Neural cell (in vitro differentiated cells): Measurements from ENCODE around the gene ADORA1.

ENCODE experiments used
- EP300 ChIP-seq: fragments of 450-650 bp; conservative IDR thresholded peaks from 2 replicates; pipeline ENCODE4 v1.6.1; 2014; ENCODE audit warnings: antibody characterized with exemption, mild to moderate bottlenecking, moderate library complexity; ENCODE audit not compliant: poor library complexity, severe bottlenecking
- EZH2 ChIP-seq: fragments of 200-600, 300-800 bp; shearing (Covaris generic), sonication (generic); IDR thresholded peaks from 2 replicates; pipeline ENCODE4 v1.6.1; 2014; ENCODE audit warnings: antibody characterized with exemption, low read length, borderline replicate concordance, mild to moderate bottlenecking; ENCODE audit not compliant: insufficient read depth, poor library complexity, severe bottlenecking
- POLR2AphosphoS5 ChIP-seq: IDR thresholded peaks from 2 replicates; pipeline ENCODE4 v1.6.1; 2012
- RAD21 ChIP-seq: fragments of 450-650 bp; conservative IDR thresholded peaks from 2 replicates; pipeline ENCODE4 v1.6.1; 2014; ENCODE audit warnings: antibody characterized with exemption, mild to moderate bottlenecking, moderate library complexity
- SMC3 ChIP-seq: fragments of 450-650 bp; conservative IDR thresholded peaks from 2 replicates; pipeline ENCODE4 v1.6.1; 2014; ENCODE audit warnings: antibody characterized with exemption, mild to moderate bottlenecking, moderate library complexity; ENCODE audit not compliant: poor library complexity
- TAF1 ChIP-seq: IDR thresholded peaks from 2 replicates; pipeline ENCODE4 v1.6.1; 2012; ENCODE audit warnings: low read depth
- TF ChIP-seq, protein P1 (sequence below): fragments of 450-650 bp; IDR thresholded peaks from 2 replicates; pipeline ENCODE4 v1.5.1; 2014; ENCODE audit warnings: antibody characterized with exemption, mild to moderate bottlenecking, moderate library complexity; ENCODE audit not compliant: poor library complexity, severe bottlenecking
- TF ChIP-seq, protein P2 (sequence below): IDR thresholded peaks from 2 replicates; pipeline ENCODE4 v1.6.1; 2012; ENCODE audit warnings: borderline replicate concordance

DNA sequence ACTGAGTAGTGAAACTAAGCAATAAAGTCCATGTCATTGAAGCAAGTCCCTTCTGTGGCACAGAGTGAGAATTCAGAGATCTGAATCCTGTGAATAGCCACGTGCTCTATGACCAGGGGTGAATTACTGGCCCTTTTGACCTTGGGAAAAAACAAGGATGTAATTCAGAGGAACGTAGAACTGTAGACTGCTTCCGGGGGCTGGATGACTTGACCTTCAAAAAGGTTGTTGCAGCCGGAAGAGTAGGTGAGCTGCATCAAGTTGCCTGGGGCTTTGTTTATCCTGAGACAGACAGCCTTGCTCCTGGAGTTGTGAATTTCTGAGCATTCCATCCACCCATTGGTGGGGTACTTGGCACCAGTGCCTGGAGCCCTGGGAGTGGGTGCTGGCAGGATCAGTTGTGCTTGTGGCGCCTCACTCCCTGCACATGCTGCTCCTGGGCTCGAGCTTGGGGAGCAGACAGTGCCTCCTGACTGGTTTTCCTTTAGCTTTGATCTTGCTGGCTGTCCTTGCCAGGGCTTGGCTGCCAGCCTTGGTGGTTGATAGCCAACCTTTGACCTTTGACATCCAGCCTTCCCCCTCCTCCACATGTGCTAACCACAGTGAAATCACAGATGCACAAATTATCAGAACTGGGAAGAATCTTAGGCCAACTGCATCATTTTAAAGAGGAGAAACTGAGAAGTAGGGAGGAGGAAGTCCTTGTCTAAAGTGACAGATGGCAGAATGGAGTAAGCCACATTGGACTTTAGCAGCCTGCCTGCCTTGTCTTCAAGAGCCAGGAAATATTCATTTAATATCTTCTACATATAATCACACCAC is 25.5 kb upstream of the ADORA1 start:
- TF ChIP-seq, protein P1, sequence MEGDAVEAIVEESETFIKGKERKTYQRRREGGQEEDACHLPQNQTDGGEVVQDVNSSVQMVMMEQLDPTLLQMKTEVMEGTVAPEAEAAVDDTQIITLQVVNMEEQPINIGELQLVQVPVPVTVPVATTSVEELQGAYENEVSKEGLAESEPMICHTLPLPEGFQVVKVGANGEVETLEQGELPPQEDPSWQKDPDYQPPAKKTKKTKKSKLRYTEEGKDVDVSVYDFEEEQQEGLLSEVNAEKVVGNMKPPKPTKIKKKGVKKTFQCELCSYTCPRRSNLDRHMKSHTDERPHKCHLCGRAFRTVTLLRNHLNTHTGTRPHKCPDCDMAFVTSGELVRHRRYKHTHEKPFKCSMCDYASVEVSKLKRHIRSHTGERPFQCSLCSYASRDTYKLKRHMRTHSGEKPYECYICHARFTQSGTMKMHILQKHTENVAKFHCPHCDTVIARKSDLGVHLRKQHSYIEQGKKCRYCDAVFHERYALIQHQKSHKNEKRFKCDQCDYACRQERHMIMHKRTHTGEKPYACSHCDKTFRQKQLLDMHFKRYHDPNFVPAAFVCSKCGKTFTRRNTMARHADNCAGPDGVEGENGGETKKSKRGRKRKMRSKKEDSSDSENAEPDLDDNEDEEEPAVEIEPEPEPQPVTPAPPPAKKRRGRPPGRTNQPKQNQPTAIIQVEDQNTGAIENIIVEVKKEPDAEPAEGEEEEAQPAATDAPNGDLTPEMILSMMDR: no peak
- no peak for TF ChIP-seq RAD21
- TF ChIP-seq EP300: no peak
- no peak for TF ChIP-seq POLR2AphosphoS5
- no peak for TF ChIP-seq TAF1
- no peak for TF ChIP-seq EZH2
- TF ChIP-seq, protein P2, sequence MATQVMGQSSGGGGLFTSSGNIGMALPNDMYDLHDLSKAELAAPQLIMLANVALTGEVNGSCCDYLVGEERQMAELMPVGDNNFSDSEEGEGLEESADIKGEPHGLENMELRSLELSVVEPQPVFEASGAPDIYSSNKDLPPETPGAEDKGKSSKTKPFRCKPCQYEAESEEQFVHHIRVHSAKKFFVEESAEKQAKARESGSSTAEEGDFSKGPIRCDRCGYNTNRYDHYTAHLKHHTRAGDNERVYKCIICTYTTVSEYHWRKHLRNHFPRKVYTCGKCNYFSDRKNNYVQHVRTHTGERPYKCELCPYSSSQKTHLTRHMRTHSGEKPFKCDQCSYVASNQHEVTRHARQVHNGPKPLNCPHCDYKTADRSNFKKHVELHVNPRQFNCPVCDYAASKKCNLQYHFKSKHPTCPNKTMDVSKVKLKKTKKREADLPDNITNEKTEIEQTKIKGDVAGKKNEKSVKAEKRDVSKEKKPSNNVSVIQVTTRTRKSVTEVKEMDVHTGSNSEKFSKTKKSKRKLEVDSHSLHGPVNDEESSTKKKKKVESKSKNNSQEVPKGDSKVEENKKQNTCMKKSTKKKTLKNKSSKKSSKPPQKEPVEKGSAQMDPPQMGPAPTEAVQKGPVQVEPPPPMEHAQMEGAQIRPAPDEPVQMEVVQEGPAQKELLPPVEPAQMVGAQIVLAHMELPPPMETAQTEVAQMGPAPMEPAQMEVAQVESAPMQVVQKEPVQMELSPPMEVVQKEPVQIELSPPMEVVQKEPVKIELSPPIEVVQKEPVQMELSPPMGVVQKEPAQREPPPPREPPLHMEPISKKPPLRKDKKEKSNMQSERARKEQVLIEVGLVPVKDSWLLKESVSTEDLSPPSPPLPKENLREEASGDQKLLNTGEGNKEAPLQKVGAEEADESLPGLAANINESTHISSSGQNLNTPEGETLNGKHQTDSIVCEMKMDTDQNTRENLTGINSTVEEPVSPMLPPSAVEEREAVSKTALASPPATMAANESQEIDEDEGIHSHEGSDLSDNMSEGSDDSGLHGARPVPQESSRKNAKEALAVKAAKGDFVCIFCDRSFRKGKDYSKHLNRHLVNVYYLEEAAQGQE: no peak
- no peak for TF ChIP-seq SMC3
